GM12891 (cell line): ENCODE data around the gene COLEC12.

Source experiments
- POLR2A ChIP-seq: IDR thresholded peaks from 2 replicates; pipeline ENCODE4 v1.6.1; 2011; ENCODE audit warnings: low read depth, low read length, control low read depth
- POLR2AphosphoS5 ChIP-seq: IDR thresholded peaks from 2 replicates; pipeline ENCODE4 v1.6.1; 2011; ENCODE audit warnings: low read depth, low read length, control low read depth
- POU2F2 ChIP-seq: IDR thresholded peaks from 2 replicates; pipeline ENCODE4 v1.6.1; 2011; ENCODE audit warnings: low read depth, mild to moderate bottlenecking, control low read depth, low read length, moderate library complexity
- SPI1 ChIP-seq: IDR thresholded peaks from 2 replicates; pipeline ENCODE4 v1.6.1; 2011; ENCODE audit warnings: low read depth, low read length, control low read depth
- TAF1 ChIP-seq: IDR thresholded peaks from 2 replicates; pipeline ENCODE4 v1.6.1; 2011; ENCODE audit warnings: low read depth, low read length, control low read depth

GRCh38 chr18:416930-417329, 83.6 kb downstream of the COLEC12 start:
- TF ChIP-seq POLR2AphosphoS5 (no peak), POLR2A (no peak), TAF1 (no peak), SPI1 (no peak), POU2F2 (no peak)
